GM12891 (cell line): Measurements from ENCODE around the gene FOXG1.

Experiments
- POLR2A ChIP-seq: IDR thresholded peaks from 2 replicates; pipeline ENCODE4 v1.6.1; 2011; ENCODE audit warnings: low read depth, low read length, control low read depth
- POLR2AphosphoS5 ChIP-seq: IDR thresholded peaks from 2 replicates; pipeline ENCODE4 v1.6.1; 2011; ENCODE audit warnings: low read depth, low read length, control low read depth
- SPI1 ChIP-seq: IDR thresholded peaks from 2 replicates; pipeline ENCODE4 v1.6.1; 2011; ENCODE audit warnings: low read depth, low read length, control low read depth

GRCh38 chr14:28759653-28760313, 6.8 kb upstream of the FOXG1 start:
- TF ChIP-seq POLR2AphosphoS5 = no peak
- TF ChIP-seq POLR2A = no peak
- no peak for TF ChIP-seq SPI1
